K562 (cell line): ENCODE results near the gene C17orf75.

Source experiments
- ARHGAP35 ChIP-seq: fragments of 450-650 bp; IDR thresholded peaks from 2 replicates; pipeline ENCODE4 v1.6.1; 2018; ENCODE audit not compliant: partially characterized antibody
- CBX2 ChIP-seq: fragments of 200-600 bp; sonication (generic); IDR thresholded peaks from one replicate; pipeline ENCODE4 v1.6.1; 2012; ENCODE audit warnings: mild to moderate bottlenecking, low read length, inconsistent platforms; ENCODE audit not compliant: insufficient read depth, poor library complexity, severe bottlenecking

GRCh38 chr17:32278815-32279214 lies 63.2 kb downstream of the C17orf75 start:
- TF ChIP-seq CBX2 (no peak), ARHGAP35 (no peak)
